GM12878 (cell line): Measurements from ENCODE around the gene MYO1H. TPM values are rescaled to one million over a fixed set of nuclear protein-coding genes. Genes with fewer than 3 reads are reported as not detected.

Source experiments
- ATAC-seq: fragments of 200-7000 bp; cut with Tn5 transposase; 3 replicates; pipeline ENCODE4 v1.9.1; 2020; ENCODE audit warnings: mild to moderate bottlenecking, moderate library complexity
- Bru-seq: library from RNA; stranded (reverse); fragments of 400-500 nt; gene quantifications from one replicate; lab custom pipeline; 2021; lab: Mats Ljungman, UMichigan
- BruChase-seq, 2 experiments: library from RNA; stranded (reverse); fragments of 400-500 nt; gene quantifications; one replicate each; lab custom pipeline; 2021; lab: Mats Ljungman, UMichigan
- BruUV-seq: library from RNA; stranded (reverse); fragments of 400-500 nt; replicated peaks from 2 replicates; lab custom pipeline; 2021; lab: Mats Ljungman, UMichigan
- CTCF ChIA-PET: fragments of 300-600 bp; sonication (Branson Sonifier 250); formaldehyde crosslinking; extraction: SDS; loops from one replicate; lab custom pipeline; 2021; ENCODE audit warnings: inconsistent platforms; lab: Yijun Ruan, JAX
- POLR2A ChIA-PET: fragments of 350-600 bp; formaldehyde crosslinking; extraction: SDS; loops from one replicate; lab custom pipeline; 2021; ENCODE audit warnings: inconsistent platforms; lab: Charles Lee
- RAD21 ChIA-PET: fragments of 300-600 bp; sonication (Branson Sonifier 250); formaldehyde crosslinking; loops from one replicate; lab custom pipeline; 2023; ENCODE audit warnings: antibody characterized with exemption; ENCODE audit not compliant: unreplicated experiment; lab: Charles Lee
- SMC1A ChIA-PET: fragments of 300-600 bp; sonication (Branson Sonifier 250); formaldehyde crosslinking; loops from one replicate; lab custom pipeline; 2023; ENCODE audit not compliant: unreplicated experiment, uncharacterized antibody; lab: Charles Lee
- DNase-seq: peaks from one replicate; pipeline ENCODE4 v3.0.0-alpha.2; 2011; ENCODE audit warnings: low read depth, low spot score
- FAIRE-seq: peaks from 3 replicates; lab custom pipeline; 2011; peaks lifted over from hg19 to GRCh38; lab: Jason Lieb, UNC
- H2AFZ ChIP-seq: 2 replicates; pipeline ENCODE4 v1.6.0; 2011; ENCODE audit warnings: low read depth, low read length, control low read depth; ENCODE audit not compliant: control insufficient read depth
- H3K27ac ChIP-seq: 2 replicates; pipeline ENCODE4 v1.5.1; 2011; ENCODE audit warnings: control low read depth; ENCODE audit not compliant: control insufficient read depth, insufficient read depth
- H3K27me3 ChIP-seq, 2 experiments: replicated peaks in 1 of 2; 2 replicates each; pipeline versions ENCODE4 v1.6.0 to v1.6.1; 2011; ENCODE audit warnings: low read length in 1 of 2; ENCODE audit not compliant: control insufficient read depth in 2 of 2, insufficient read depth in 2 of 2
- H3K36me3 ChIP-seq, 2 experiments: 2 replicates each; pipeline ENCODE4 v1.5.1; 2011; ENCODE audit warnings: low read length in 1 of 2; ENCODE audit not compliant: control insufficient read depth in 2 of 2, insufficient read depth in 2 of 2
- H3K4me1 ChIP-seq: 2 replicates; pipeline ENCODE4 v1.6.1; 2011; ENCODE audit warnings: mild to moderate bottlenecking, low read length, moderate library complexity, mixed read lengths; ENCODE audit not compliant: control insufficient read depth, insufficient read depth
- H3K4me2 ChIP-seq: 2 replicates; pipeline ENCODE4 v1.6.0; 2011; ENCODE audit warnings: control low read depth; ENCODE audit not compliant: control insufficient read depth, insufficient read depth
- H3K4me3 ChIP-seq: fragments of 200-600 bp; sonication (generic); 2 replicates; pipeline ENCODE4 v1.5.1; 2016
- H3K79me2 ChIP-seq: 2 replicates; pipeline ENCODE4 v1.6.0; 2011; ENCODE audit warnings: low read length; ENCODE audit not compliant: control insufficient read depth, insufficient read depth
- H3K9ac ChIP-seq: 2 replicates; pipeline ENCODE4 v1.8.0; 2011; ENCODE audit warnings: low read length, control low read depth, mixed read lengths; ENCODE audit not compliant: control insufficient read depth, insufficient read depth
- H3K9me3 ChIP-seq: replicated peaks from 3 replicates; pipeline ENCODE4 v1.5.1; 2011; ENCODE audit warnings: mild to moderate bottlenecking, low read length; ENCODE audit not compliant: control insufficient read depth, insufficient read depth
- H4K20me1 ChIP-seq: 2 replicates; pipeline ENCODE4 v1.6.0; 2011; ENCODE audit not compliant: control insufficient read depth, insufficient read depth
- EZH2 ChIP-seq: IDR thresholded peaks from 2 replicates; pipeline ENCODE4 v1.6.1; 2012; ENCODE audit warnings: low read depth, mild to moderate bottlenecking, control low read depth, inconsistent platforms, low read length, borderline replicate concordance; ENCODE audit not compliant: control insufficient read depth
- JUND ChIP-seq: IDR thresholded peaks from 2 replicates; pipeline ENCODE4 v1.6.1; 2012; ENCODE audit warnings: low read depth, mild to moderate bottlenecking, low read length, improper control_type of control experiment, moderate library complexity
- NFYA ChIP-seq: IDR thresholded peaks from 2 replicates; pipeline ENCODE4 v1.6.1; 2011; ENCODE audit warnings: low read depth, mild to moderate bottlenecking, low read length, improper control_type of control experiment, borderline replicate concordance
- NR2C2 ChIP-seq: IDR thresholded peaks from 2 replicates; pipeline ENCODE4 v1.6.1; 2011; ENCODE audit warnings: borderline replicate concordance, low read depth; ENCODE audit not compliant: control insufficient read depth, insufficient read length
- PAX8 ChIP-seq: fragments of 450-650 bp; IDR thresholded peaks from 2 replicates; pipeline ENCODE4 v1.6.1; 2017; ENCODE audit warnings: mild to moderate bottlenecking, moderate library complexity
- POLR2AphosphoS5 ChIP-seq: IDR thresholded peaks from 2 replicates; pipeline ENCODE4 v1.6.1; 2011; ENCODE audit warnings: mild to moderate bottlenecking, low read length, inconsistent platforms
- SMARCA5 ChIP-seq: fragments of 450-650 bp; IDR thresholded peaks from 2 replicates; pipeline ENCODE4 v1.6.1; 2017; ENCODE audit warnings: mild to moderate bottlenecking
- SREBF1 ChIP-seq: IDR thresholded peaks from 2 replicates; pipeline ENCODE4 v1.6.1; 2012; ENCODE audit warnings: mild to moderate bottlenecking, low read length
- ZNF24 ChIP-seq: fragments of 450-650 bp; IDR thresholded peaks from 2 replicates; pipeline ENCODE4 v1.6.1; 2017; ENCODE audit warnings: antibody characterized with exemption, mild to moderate bottlenecking
- ZSCAN29 ChIP-seq: fragments of 450-650 bp; IDR thresholded peaks from 2 replicates; pipeline ENCODE4 v1.6.1; 2017; ENCODE audit warnings: mild to moderate bottlenecking, moderate library complexity
- WGBS: methylation state at CpG from one replicate; pipeline ENCODE4 v1.1.6; 2016; ENCODE audit warnings: low lambda C conversion rate; ENCODE audit not compliant: insufficient replicate concordance, insufficient coverage; ENCODE audit errors: missing lambda C conversion rate; 5-methylcytosine and 5-hydroxymethylcytosine counted together
- in situ Hi-C: fragments of 300-500 bp; cut with MboI; formaldehyde crosslinking; loops from 9 replicates; pipeline ENCODE4 v1.14.3; 2018; ENCODE audit warnings: mixed read lengths
- intact Hi-C: fragments of 100-400 bp; cut with micrococcal nuclease; formaldehyde crosslinking; loops from one replicate; pipeline ENCODE4 v1.14.2; 2022; ENCODE audit not compliant: unreplicated experiment
- long read RNA-seq, 2 experiments: library from polyadenylated mRNA; unstranded; transcript quantifications; one replicate each; pipeline ENCODE4 v2.0.0, GENCODE V29; 2019 to 2020
- polyA minus RNA-seq, 3 experiments: library from RNA; depleted of rRNA, polyadenylated mRNA; stranded (reverse); fragments of >200 nt; gene quantifications; 2 replicates each; pipeline ENCODE4 v1.2.3, GENCODE V29; 2011
- polyA plus RNA-seq, 11 experiments: library from polyadenylated mRNA; depleted of rRNA in 4 of 11; unstranded in 6 of 11; stranded (reverse) in 5 of 11; fragments of >200 nt; fragmentation: Nextera tagmentation in 4 of 11; fragmentation: Illumina TruSeq in 1 of 11; extraction: Ambion mirVana in 4 of 11; extraction: Trizol in 1 of 11; gene quantifications; 1 replicate in 1 of 11; 2 replicates in 10 of 11; pipeline versions ENCODE4 v1.2.1 to v1.2.3, GENCODE V29; 2011 to 2016; ENCODE audit warnings: inconsistent platforms in 2 of 11, missing spikeins in 2 of 11, low read depth in 1 of 11
- total RNA-seq, 4 experiments: library from RNA; depleted of rRNA in 3 of 4; stranded (reverse); fragments of >200 nt in 3 of 4; fragmentation: Illumina TruSeq in 1 of 4; extraction: Trizol in 1 of 4; gene quantifications; 2 replicates each; pipeline versions ENCODE4 v1.2.1 to v1.2.3, GENCODE V29; 2013 to 2021
- TF ChIP-seq, protein P1 (sequence below): fragments of 450-650 bp; IDR thresholded peaks from 2 replicates; pipeline ENCODE4 v1.6.1; 2017; ENCODE audit warnings: mild to moderate bottlenecking
- TF ChIP-seq, protein P2 (sequence below): fragments of 450-650 bp; IDR thresholded peaks from 2 replicates; pipeline ENCODE4 v1.6.1; 2017; ENCODE audit warnings: antibody characterized with exemption, mild to moderate bottlenecking, moderate library complexity

Gene MYO1H
- total RNA-seq (2013; cell fraction: nucleolus; rRNA removed): not detected in 2 replicates
- total RNA-seq (2014; rRNA removed) (not detected in 2 replicates), total RNA-seq (2014; rRNA removed; fragmentation: Illumina TruSeq; extraction: Trizol) (not detected in 2 replicates), total RNA-seq (2021) (not detected in 2 replicates), polyA plus RNA-seq (2011; rRNA removed) (not detected in 2 replicates), polyA plus RNA-seq (2014; fragmentation: Illumina TruSeq; extraction: Trizol) (not detected in 2 replicates), polyA plus RNA-seq (2014; fragmentation: Nextera tagmentation; extraction: Ambion mirVana) (under 1 TPM in 1 of 2 experiments, not detected in 1; 0.05 TPM), polyA plus RNA-seq (2014; rRNA removed) (0.03 TPM in 1 of 2 replicates, not detected in the other), polyA plus RNA-seq (2016; fragmentation: Nextera tagmentation; extraction: Ambion mirVana) (not detected), polyA minus RNA-seq (2011; rRNA and poly(A)+ RNA removed) (not detected in 2 replicates), Bru-seq, nascent RNA (percentile 1 among the genes with signal in this experiment), BruChase-seq, experiment 1, labeled RNA remaining after a 6-hour chase (not detected), BruChase-seq, experiment 2, labeled RNA remaining after a 2-hour chase (not detected)
- not detected for polyA plus RNA-seq (2011; ENCODE audit: low read depth)
- polyA plus RNA-seq (2011; cell fraction: cytosol; rRNA removed): not detected in 2 replicates
- polyA plus RNA-seq (2011; cell fraction: nucleus; rRNA removed): not detected in 2 replicates
- 0.04 TPM in 1 of 2 replicates, not detected in the other for polyA plus RNA-seq (2012)
- polyA minus RNA-seq (2011; cell fraction: cytosol; rRNA and poly(A)+ RNA removed): not detected in 2 replicates
- not detected in 2 replicates for polyA minus RNA-seq (2011; cell fraction: nucleus; rRNA and poly(A)+ RNA removed)
- long read RNA-seq, experiment 1, partial matches to known transcripts: 0 of 6 reads
- long read RNA-seq, experiment 1, other reads (novel, unspliced or antisense): 6 of 6 reads
- long read RNA-seq, experiment 2, partial matches to known transcripts: 0 of 11 reads
- long read RNA-seq, experiment 2, other reads (novel, unspliced or antisense): 11 of 11 reads

DNA sequence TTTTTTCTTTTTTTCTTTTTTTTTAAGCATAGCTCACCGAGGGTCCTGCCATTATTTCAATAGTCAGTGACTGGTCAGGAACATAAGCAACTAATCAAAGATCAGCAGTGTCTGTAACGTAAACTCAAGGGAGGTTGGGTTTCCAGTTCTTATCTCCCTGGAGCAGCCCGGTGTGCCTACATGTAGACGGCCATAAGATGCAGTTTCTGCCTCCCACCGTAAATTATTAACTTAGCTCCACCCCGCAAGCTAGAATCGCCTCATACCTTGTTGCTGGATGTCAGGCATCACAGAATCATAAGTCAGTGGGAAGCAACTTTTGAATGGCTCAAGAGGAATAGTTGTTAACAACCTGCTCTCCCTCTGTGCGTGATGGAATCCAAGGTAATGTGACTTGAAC, at the start of gene MYO1H:
MYO1H (plus strand) TSS at position 312 of the 400 bp plus-strand sequence; CDS start at position 373, 61 bp downstream.
- no TSS peak for BruUV-seq
- CTCF ChIA-PET: no interaction called here
- FAIRE-seq: no peak
- SMC1A ChIA-PET: no interaction called here
- no peaks in the 10 kb centered on the region for H3K36me3 ChIP-seq
- no peaks in the 10 kb centered on the region for H4K20me1 ChIP-seq
- RAD21 ChIA-PET: no interaction called here
- H3K27ac ChIP-seq: no peak within 1 kb of the TSS
- no peak within 1 kb of the TSS for H3K4me3 ChIP-seq
- ATAC-seq: no peak
- no peak within 1 kb of the TSS for H3K4me2 ChIP-seq
- H3K9ac ChIP-seq: no peak within 1 kb of the TSS
- no peak for DNase-seq
- in situ Hi-C loops: no loop called here
- H3K79me2 ChIP-seq: no peaks in the 10 kb centered on the region
- H3K27me3 ChIP-seq: no peaks in the 10 kb centered on the region
- POLR2A ChIA-PET: no interaction called here
- H3K9me3 ChIP-seq: no peaks in the 10 kb centered on the region; the same call in 2 of the 3 replicates
- no peaks in the 10 kb centered on the region for H3K4me1 ChIP-seq
- H2AFZ ChIP-seq: no peak within 1 kb of the TSS
- 71% methylated on average over 8 of the region's 8 CpGs for WGBS
- intact Hi-C loops: no loop called here
- TF ChIP-seq POLR2AphosphoS5 (no peak), PAX8 (no peak), SMARCA5 (no peak), ZNF24 (no peak), NR2C2 (no peak), EZH2 (no peak), SREBF1 (no peak), NFYA (no peak), JUND (no peak), ZSCAN29 (no peak)
- TF ChIP-seq, protein P1, sequence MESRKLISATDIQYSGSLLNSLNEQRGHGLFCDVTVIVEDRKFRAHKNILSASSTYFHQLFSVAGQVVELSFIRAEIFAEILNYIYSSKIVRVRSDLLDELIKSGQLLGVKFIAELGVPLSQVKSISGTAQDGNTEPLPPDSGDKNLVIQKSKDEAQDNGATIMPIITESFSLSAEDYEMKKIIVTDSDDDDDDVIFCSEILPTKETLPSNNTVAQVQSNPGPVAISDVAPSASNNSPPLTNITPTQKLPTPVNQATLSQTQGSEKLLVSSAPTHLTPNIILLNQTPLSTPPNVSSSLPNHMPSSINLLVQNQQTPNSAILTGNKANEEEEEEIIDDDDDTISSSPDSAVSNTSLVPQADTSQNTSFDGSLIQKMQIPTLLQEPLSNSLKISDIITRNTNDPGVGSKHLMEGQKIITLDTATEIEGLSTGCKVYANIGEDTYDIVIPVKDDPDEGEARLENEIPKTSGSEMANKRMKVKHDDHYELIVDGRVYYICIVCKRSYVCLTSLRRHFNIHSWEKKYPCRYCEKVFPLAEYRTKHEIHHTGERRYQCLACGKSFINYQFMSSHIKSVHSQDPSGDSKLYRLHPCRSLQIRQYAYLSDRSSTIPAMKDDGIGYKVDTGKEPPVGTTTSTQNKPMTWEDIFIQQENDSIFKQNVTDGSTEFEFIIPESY: no peak
- TF ChIP-seq, protein P2, sequence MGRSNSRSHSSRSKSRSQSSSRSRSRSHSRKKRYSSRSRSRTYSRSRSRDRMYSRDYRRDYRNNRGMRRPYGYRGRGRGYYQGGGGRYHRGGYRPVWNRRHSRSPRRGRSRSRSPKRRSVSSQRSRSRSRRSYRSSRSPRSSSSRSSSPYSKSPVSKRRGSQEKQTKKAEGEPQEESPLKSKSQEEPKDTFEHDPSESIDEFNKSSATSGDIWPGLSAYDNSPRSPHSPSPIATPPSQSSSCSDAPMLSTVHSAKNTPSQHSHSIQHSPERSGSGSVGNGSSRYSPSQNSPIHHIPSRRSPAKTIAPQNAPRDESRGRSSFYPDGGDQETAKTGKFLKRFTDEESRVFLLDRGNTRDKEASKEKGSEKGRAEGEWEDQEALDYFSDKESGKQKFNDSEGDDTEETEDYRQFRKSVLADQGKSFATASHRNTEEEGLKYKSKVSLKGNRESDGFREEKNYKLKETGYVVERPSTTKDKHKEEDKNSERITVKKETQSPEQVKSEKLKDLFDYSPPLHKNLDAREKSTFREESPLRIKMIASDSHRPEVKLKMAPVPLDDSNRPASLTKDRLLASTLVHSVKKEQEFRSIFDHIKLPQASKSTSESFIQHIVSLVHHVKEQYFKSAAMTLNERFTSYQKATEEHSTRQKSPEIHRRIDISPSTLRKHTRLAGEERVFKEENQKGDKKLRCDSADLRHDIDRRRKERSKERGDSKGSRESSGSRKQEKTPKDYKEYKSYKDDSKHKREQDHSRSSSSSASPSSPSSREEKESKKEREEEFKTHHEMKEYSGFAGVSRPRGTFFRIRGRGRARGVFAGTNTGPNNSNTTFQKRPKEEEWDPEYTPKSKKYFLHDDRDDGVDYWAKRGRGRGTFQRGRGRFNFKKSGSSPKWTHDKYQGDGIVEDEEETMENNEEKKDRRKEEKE: no peak
